BE2C (cell line): ENCODE data around the gene SEMA4D.

Experiments
- DNase-seq: peaks from one replicate; pipeline ENCODE4 v3.0.0-alpha.2; 2020
- H3K27me3 ChIP-seq: fragments of 250-450 bp; sonication (Bioruptor Pico); 2 replicates; pipeline ENCODE4 v1.5.1; 2020; ENCODE audit warnings: mild to moderate bottlenecking
- H3K36me3 ChIP-seq: fragments of 250-450 bp; sonication (Bioruptor Pico); 2 replicates; pipeline ENCODE4 v1.5.1; 2020; ENCODE audit warnings: mild to moderate bottlenecking
- H3K4me1 ChIP-seq: fragments of 250-450 bp; sonication (Bioruptor Pico); 2 replicates; pipeline ENCODE4 v1.5.1; 2020
- H3K4me3 ChIP-seq: 2 replicates; pipeline ENCODE4 v1.5.1; 2011; ENCODE audit warnings: low read depth, low read length
- H3K9me3 ChIP-seq: fragments of 250-450 bp; sonication (Bioruptor Pico); 2 replicates; pipeline ENCODE4 v1.5.1; 2020
- CTCF ChIP-seq: IDR thresholded peaks from 2 replicates; pipeline ENCODE4 v1.5.1; 2012; ENCODE audit warnings: mild to moderate bottlenecking, low read depth, low read length

Gene SEMA4D

GRCh38 chr9:89436326-89436725 lies 61.6 kb downstream of the SEMA4D start:
- Histone ChIP-seq H3K4me3 (no peak overlapping the region), H3K9me3 (no peaks in the 10 kb centered on the region), H3K36me3 (no peaks in the 10 kb centered on the region), H3K4me1 (no peaks in the 10 kb centered on the region), H3K27me3 (no peaks in the 10 kb centered on the region)
- TF ChIP-seq CTCF, result no peak
- no peak for DNase-seq

GRCh38 chr9:89435071-89435823 lies 62.7 kb downstream of the SEMA4D start:
- no peak for DNase-seq
- TF ChIP-seq CTCF, result no peak
- Histone ChIP-seq H3K9me3 (no peaks in the 10 kb centered on the region), H3K27me3 (no peaks in the 10 kb centered on the region), H3K36me3 (no peaks in the 10 kb centered on the region), H3K4me1 (no peaks in the 10 kb centered on the region), H3K4me3 (no peak overlapping the region)

GRCh38 chr9:89434636-89435035 lies 63.3 kb downstream of the SEMA4D start:
- TF ChIP-seq CTCF, result no peak
- H3K4me1 ChIP-seq, result no peaks in the 10 kb centered on the region
- DNase-seq, result no peak
- H3K9me3 ChIP-seq, result no peaks in the 10 kb centered on the region
- H3K36me3 ChIP-seq, result no peaks in the 10 kb centered on the region
- H3K27me3 ChIP-seq, result no peaks in the 10 kb centered on the region
- H3K4me3 ChIP-seq, result no peak overlapping the region

GRCh38 chr9:89433826-89434225 lies 64.1 kb downstream of the SEMA4D start:
- no peak for DNase-seq
- Histone ChIP-seq H3K27me3 (no peaks in the 10 kb centered on the region), H3K4me1 (no peaks in the 10 kb centered on the region), H3K9me3 (no peaks in the 10 kb centered on the region), H3K36me3 (no peaks in the 10 kb centered on the region), H3K4me3 (no peak overlapping the region)
- no peak for TF ChIP-seq CTCF

GRCh38 chr9:89432986-89433530 lies 64.9 kb downstream of the SEMA4D start:
- Histone ChIP-seq H3K27me3 (no peaks in the 10 kb centered on the region), H3K4me3 (no peak overlapping the region), H3K36me3 (no peaks in the 10 kb centered on the region), H3K9me3 (no peaks in the 10 kb centered on the region), H3K4me1 (no peaks in the 10 kb centered on the region)
- no peak for DNase-seq
- no peak for TF ChIP-seq CTCF
